ENCODE data around the gene TMEM59L.

TMEM59L gene

DNA sequence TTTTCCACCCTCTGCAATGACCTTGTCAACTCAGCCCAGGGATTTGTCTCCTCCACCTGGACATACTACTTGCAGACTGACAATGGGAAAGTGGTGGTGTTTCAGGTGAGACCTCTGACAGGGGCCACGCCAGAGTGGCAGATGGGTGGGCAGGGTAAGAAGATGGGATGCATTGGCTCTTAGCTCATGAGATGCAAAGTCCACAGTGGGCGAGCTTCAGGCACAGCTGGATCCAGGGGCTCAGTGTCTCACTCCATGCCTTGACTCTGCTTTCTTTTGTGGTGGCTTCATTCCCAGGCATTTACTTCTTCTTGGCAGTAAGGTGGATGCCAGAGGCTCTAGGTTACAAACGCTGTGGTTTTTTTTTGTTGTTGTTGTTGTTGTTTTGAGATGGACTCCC is 3.4 kb downstream of the TMEM59L start:
- no peak overlapping the region for H2AK5ac ChIP-seq (ENCODE audit: low read length)
- no peak overlapping the region for H4K8ac ChIP-seq (ENCODE audit: low read depth, low read length)
- H3K79me2 ChIP-seq (ENCODE audit: control insufficient read depth, insufficient read depth, low read length, poor library complexity), result no peaks in the 10 kb centered on the region
- H3K79me1 ChIP-seq (ENCODE audit: low read length), result no peaks in the 10 kb centered on the region
- no peak for DNase-seq
- H3K4me2 ChIP-seq (ENCODE audit: low read length), result no peak overlapping the region
- H3K36me3 ChIP-seq (ENCODE audit: control insufficient read depth in 1 of 2, insufficient read depth in 2 of 2, low read length in 2 of 2), result no peaks in the 10 kb centered on the region
- WGBS (ENCODE audit: extremely low coverage, insufficient coverage, insufficient read length), result no CpG with 5 or more reads among the region's 3 CpGs
- H3K27ac ChIP-seq (ENCODE audit: low read depth, low read length), result no peak overlapping the region
- H3K23ac ChIP-seq (ENCODE audit: low read length), result no peak overlapping the region
- H3K9me3 ChIP-seq (ENCODE audit: insufficient read depth, low read depth, low read length), result peaks cover 3% of the 10 kb centered on the region
- H4K91ac ChIP-seq (ENCODE audit: low read depth, low read length), result no peak overlapping the region
- H2AFZ ChIP-seq (ENCODE audit: insufficient read depth, low read length, poor library complexity), result no peak overlapping the region
- H3K4me3 ChIP-seq (ENCODE audit: low read depth, low read length), result no peak overlapping the region
- no peak overlapping the region for H2BK12ac ChIP-seq (ENCODE audit: low read length)
- H3K18ac ChIP-seq (ENCODE audit: low read length), result no peak overlapping the region
- H2BK5ac ChIP-seq (ENCODE audit: low read depth, low read length, poor library complexity), result no peak overlapping the region
- no peak overlapping the region for H2BK120ac ChIP-seq (ENCODE audit: insufficient read depth, low read length, poor library complexity)
- peaks cover 7 to 9% of the 10 kb centered on the region in 2 experiments for H3K4me1 ChIP-seq (ENCODE audit: control insufficient read depth in 1 of 2, insufficient read depth in 2 of 2, low read length in 2 of 2)
- no peak overlapping the region for H3K14ac ChIP-seq (ENCODE audit: low read length)
- no peak overlapping the region for H3K9ac ChIP-seq (ENCODE audit: low read length)
- no peak overlapping the region for H4K12ac ChIP-seq (ENCODE audit: low read depth, low read length)
- H3K4ac ChIP-seq (ENCODE audit: low read depth, low read length), result no peak overlapping the region
- peaks cover 39% of the 10 kb centered on the region for H3K27me3 ChIP-seq (ENCODE audit: insufficient read depth, low read length)

DNA sequence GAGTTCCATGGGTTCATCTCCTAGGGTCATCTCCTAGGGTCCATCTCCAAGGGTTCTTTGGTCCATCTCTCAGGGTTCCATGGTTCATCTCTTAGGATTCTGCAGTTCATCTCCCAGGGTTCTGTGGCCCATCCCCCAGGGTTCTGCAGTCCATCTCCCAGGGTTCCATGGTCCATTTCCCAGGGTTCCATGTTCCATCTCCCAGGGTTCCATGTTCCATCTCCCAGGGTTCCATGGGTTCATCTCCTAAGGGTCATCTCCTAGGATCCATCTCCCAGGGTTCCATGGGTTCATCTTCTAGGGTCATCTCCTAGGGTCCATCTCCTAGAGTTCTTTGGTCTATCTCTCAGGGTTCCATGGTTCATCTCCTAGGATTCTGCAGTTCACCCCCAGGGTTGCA is 4.9 kb downstream of the TMEM59L start:
- no peaks in the 10 kb centered on the region for H3K79me2 ChIP-seq (ENCODE audit: control insufficient read depth, insufficient read depth, low read length, poor library complexity)
- no peak overlapping the region for H3K23ac ChIP-seq (ENCODE audit: low read length)
- no peak overlapping the region for H4K12ac ChIP-seq (ENCODE audit: low read depth, low read length)
- no peak overlapping the region for H2BK120ac ChIP-seq (ENCODE audit: insufficient read depth, low read length, poor library complexity)
- no peak overlapping the region for H2AK5ac ChIP-seq (ENCODE audit: low read length)
- H3K27me3 ChIP-seq (ENCODE audit: insufficient read depth, low read length), result peaks cover 25% of the 10 kb centered on the region
- H3K36me3 ChIP-seq (ENCODE audit: control insufficient read depth in 1 of 2, insufficient read depth in 2 of 2, low read length in 2 of 2), result no peaks in the 10 kb centered on the region
- H3K4me3 ChIP-seq (ENCODE audit: low read depth, low read length), result no peak overlapping the region
- no peak overlapping the region for H3K4ac ChIP-seq (ENCODE audit: low read depth, low read length)
- H3K4me2 ChIP-seq (ENCODE audit: low read length), result no peak overlapping the region
- H3K4me1 ChIP-seq (ENCODE audit: control insufficient read depth in 1 of 2, insufficient read depth in 2 of 2, low read length in 2 of 2), result peaks cover 0 to 4% of the 10 kb centered on the region in 2 experiments
- H4K8ac ChIP-seq (ENCODE audit: low read depth, low read length), result no peak overlapping the region
- H2BK5ac ChIP-seq (ENCODE audit: low read depth, low read length, poor library complexity), result no peak overlapping the region
- H3K9ac ChIP-seq (ENCODE audit: low read length), result no peak overlapping the region
- no peak overlapping the region for H2BK12ac ChIP-seq (ENCODE audit: low read length)
- no peak overlapping the region for H2AFZ ChIP-seq (ENCODE audit: insufficient read depth, low read length, poor library complexity)
- H3K27ac ChIP-seq (ENCODE audit: low read depth, low read length), result no peak overlapping the region
- no peaks in the 10 kb centered on the region for H3K79me1 ChIP-seq (ENCODE audit: low read length)
- H3K18ac ChIP-seq (ENCODE audit: low read length), result no peak overlapping the region
- no peak for DNase-seq
- peaks cover 5% of the 10 kb centered on the region for H3K9me3 ChIP-seq (ENCODE audit: insufficient read depth, low read depth, low read length)
- H4K91ac ChIP-seq (ENCODE audit: low read depth, low read length), result no peak overlapping the region
- no peak overlapping the region for H3K14ac ChIP-seq (ENCODE audit: low read length)

- H4K12ac ChIP-seq (ENCODE audit: low read depth, low read length), result no peak overlapping the region
- no peak overlapping the region for H3K14ac ChIP-seq (ENCODE audit: low read length)
- no peak overlapping the region for H2AFZ ChIP-seq (ENCODE audit: insufficient read depth, low read length, poor library complexity)
- H3K9me3 ChIP-seq (ENCODE audit: insufficient read depth, low read depth, low read length), result peaks cover 7% of the 10 kb centered on the region
- no peak overlapping the region for H4K91ac ChIP-seq (ENCODE audit: low read depth, low read length)
- no peak overlapping the region for H4K8ac ChIP-seq (ENCODE audit: low read depth, low read length)
- no peak overlapping the region for H3K4ac ChIP-seq (ENCODE audit: low read depth, low read length)
- H2BK12ac ChIP-seq (ENCODE audit: low read length), result no peak overlapping the region
- no peak overlapping the region for H3K9ac ChIP-seq (ENCODE audit: low read length)
- H3K36me3 ChIP-seq (ENCODE audit: control insufficient read depth in 1 of 2, insufficient read depth in 2 of 2, low read length in 2 of 2), result no peaks in the 10 kb centered on the region
- H3K79me1 ChIP-seq (ENCODE audit: low read length), result no peaks in the 10 kb centered on the region
- no CpG with 5 or more reads among the region's 13 CpGs for WGBS (ENCODE audit: extremely low coverage, insufficient coverage, insufficient read length)
- H3K18ac ChIP-seq (ENCODE audit: low read length), result no peak overlapping the region
- no peaks in the 10 kb centered on the region for H3K79me2 ChIP-seq (ENCODE audit: control insufficient read depth, insufficient read depth, low read length, poor library complexity)
- H3K4me2 ChIP-seq (ENCODE audit: low read length), result no peak overlapping the region
- no peak overlapping the region for H2BK5ac ChIP-seq (ENCODE audit: low read depth, low read length, poor library complexity)
- DNase-seq, result no peak
- H3K27ac ChIP-seq (ENCODE audit: low read depth, low read length), result no peak overlapping the region
- no peak overlapping the region for H2BK120ac ChIP-seq (ENCODE audit: insufficient read depth, low read length, poor library complexity)
- H3K4me1 ChIP-seq (ENCODE audit: control insufficient read depth in 1 of 2, insufficient read depth in 2 of 2, low read length in 2 of 2), result no peaks in the 10 kb centered on the region
- H3K23ac ChIP-seq (ENCODE audit: low read length), result no peak overlapping the region
- H3K4me3 ChIP-seq (ENCODE audit: low read depth, low read length), result no peak overlapping the region
- peaks cover 20% of the 10 kb centered on the region for H3K27me3 ChIP-seq (ENCODE audit: insufficient read depth, low read length)
- H2AK5ac ChIP-seq (ENCODE audit: low read length), result no peak overlapping the region
These were observed 5.6 kb downstream of the TMEM59L start for GRCh38 chr19:18618236-18618635.

DNA sequence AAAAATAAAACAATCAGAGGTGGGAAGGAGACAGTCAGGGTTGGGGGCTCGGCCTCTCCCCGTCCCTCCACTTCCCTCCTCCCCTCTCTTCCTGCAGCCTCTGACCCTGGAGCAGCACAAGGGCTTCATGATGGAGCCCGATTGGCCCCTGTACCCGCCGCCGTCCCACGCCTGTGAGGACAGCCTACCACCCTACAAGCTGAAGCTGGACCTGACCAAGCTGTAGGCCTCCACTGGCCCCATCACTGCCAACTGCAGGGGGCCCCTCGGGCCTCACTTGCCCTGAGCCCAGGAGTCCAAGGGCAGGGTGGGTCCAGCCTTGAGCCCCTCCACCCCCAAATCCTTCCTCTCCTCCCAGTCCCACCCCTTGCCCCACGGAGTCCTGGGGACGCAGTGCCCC is 7.6 kb downstream of the TMEM59L start:
- no peak overlapping the region for H4K8ac ChIP-seq (ENCODE audit: low read depth, low read length)
- H3K18ac ChIP-seq (ENCODE audit: low read length), result no peak overlapping the region
- no peak overlapping the region for H3K4ac ChIP-seq (ENCODE audit: low read depth, low read length)
- H4K12ac ChIP-seq (ENCODE audit: low read depth, low read length), result no peak overlapping the region
- no peaks in the 10 kb centered on the region for H3K79me1 ChIP-seq (ENCODE audit: low read length)
- H2BK12ac ChIP-seq (ENCODE audit: low read length), result no peak overlapping the region
- no peak overlapping the region for H3K9ac ChIP-seq (ENCODE audit: low read length)
- H3K79me2 ChIP-seq (ENCODE audit: control insufficient read depth, insufficient read depth, low read length, poor library complexity), result no peaks in the 10 kb centered on the region
- DNase-seq, result no peak
- H3K14ac ChIP-seq (ENCODE audit: low read length), result no peak overlapping the region
- H3K36me3 ChIP-seq (ENCODE audit: control insufficient read depth in 1 of 2, insufficient read depth in 2 of 2, low read length in 2 of 2), result no peaks in the 10 kb centered on the region
- H3K27ac ChIP-seq (ENCODE audit: low read depth, low read length), result no peak overlapping the region
- no peak overlapping the region for H2BK120ac ChIP-seq (ENCODE audit: insufficient read depth, low read length, poor library complexity)
- H3K9me3 ChIP-seq (ENCODE audit: insufficient read depth, low read depth, low read length), result peaks cover 4% of the 10 kb centered on the region
- H2AFZ ChIP-seq (ENCODE audit: insufficient read depth, low read length, poor library complexity), result no peak overlapping the region
- H4K91ac ChIP-seq (ENCODE audit: low read depth, low read length), result no peak overlapping the region
- no peak overlapping the region for H2BK5ac ChIP-seq (ENCODE audit: low read depth, low read length, poor library complexity)
- peaks cover 6% of the 10 kb centered on the region for H3K27me3 ChIP-seq (ENCODE audit: insufficient read depth, low read length)
- H3K23ac ChIP-seq (ENCODE audit: low read length), result no peak overlapping the region
- no peak overlapping the region for H3K4me3 ChIP-seq (ENCODE audit: low read depth, low read length)
- WGBS (ENCODE audit: extremely low coverage, insufficient coverage, insufficient read length), result no CpG with 5 or more reads among the region's 10 CpGs
- no peak overlapping the region for H3K4me2 ChIP-seq (ENCODE audit: low read length)
- H3K4me1 ChIP-seq (ENCODE audit: control insufficient read depth in 1 of 2, insufficient read depth in 2 of 2, low read length in 2 of 2), result no peaks in the 10 kb centered on the region
- no peak overlapping the region for H2AK5ac ChIP-seq (ENCODE audit: low read length)
